HFF-Myc (cell line): ENCODE data around the gene IRF7.

Experiments used
- DNase-seq: peaks from one replicate; pipeline ENCODE4 v3.0.0-alpha.2; 2011; ENCODE audit warnings: low read depth; ENCODE audit errors: extremely low read depth
- H3K4me3 ChIP-seq: replicated peaks from 2 replicates; pipeline ENCODE4 v1.5.1; 2011; ENCODE audit warnings: low read depth, mild to moderate bottlenecking, control low read depth, low read length
- CTCF ChIP-seq: IDR thresholded peaks from 2 replicates; pipeline ENCODE4 v1.5.1; 2012; ENCODE audit warnings: mild to moderate bottlenecking, low read depth, low read length, control low read depth; ENCODE audit errors: missing control alignments

Gene IRF7

GRCh38 chr11:579830-580601, 35.7 kb downstream of the IRF7 start:
- H3K4me3 ChIP-seq: no peak overlapping the region
- DNase-seq: no peak
- no peak for TF ChIP-seq CTCF

GRCh38 chr11:578276-579035, 37.3 kb downstream of the IRF7 start:
- DNase-seq: no peak
- H3K4me3 ChIP-seq: peak overlapping the region; percentile 91
- no peak for TF ChIP-seq CTCF

GRCh38 chr11:577611-577894, 38.2 kb downstream of the IRF7 start:
- peak overlapping the region; percentile 91 for H3K4me3 ChIP-seq
- no peak for TF ChIP-seq CTCF
- no peak for DNase-seq

GRCh38 chr11:576811-577610, 38.7 kb downstream of the IRF7 start:
- H3K4me3 ChIP-seq: peak overlapping the region; percentile 91
- TF ChIP-seq CTCF: no peak
- DNase-seq: no peak

GRCh38 chr11:575996-576768, 39.6 kb downstream of the IRF7 start, which contains the start of gene PHRF1:
TSS of gene PHRF1 (plus strand) at chr11:576470. CDS start at chr11:581513, 5,043 bp downstream.
- no peak for TF ChIP-seq CTCF
- peak within 1 kb of the TSS; percentile 91 for H3K4me3 ChIP-seq
- DNase-seq: peak; percentile 77
